Calu3 (cell line): ENCODE measurements around the gene DCHS2. TPM values are rescaled to one million over a fixed set of nuclear protein-coding genes. Genes with fewer than 3 reads are reported as not detected.

ENCODE experiments used
- BruUV-seq: library from RNA; stranded (reverse); fragments of 400-500 nt; replicated peaks from 2 replicates; lab custom pipeline; 2021; lab: Mats Ljungman, UMichigan
- CTCF ChIA-PET: fragments of 300-600 bp; sonication (Branson Sonifier 250); formaldehyde crosslinking; loops from one replicate; lab custom pipeline; 2022; ENCODE audit warnings: antibody characterized with exemption; lab: Charles Lee
- DNase-seq: peaks from one replicate; pipeline ENCODE4 v3.0.0; 2022
- H3K27ac Mint-ChIP-seq: one replicate; pipeline ENCODE4 v1.8.0; 2022; ENCODE audit warnings: mixed read lengths; ENCODE audit not compliant: unreplicated experiment
- H3K27me3 Mint-ChIP-seq: one replicate; pipeline ENCODE4 v1.8.0; 2022; ENCODE audit warnings: mixed read lengths; ENCODE audit not compliant: unreplicated experiment
- H3K36me3 Mint-ChIP-seq: one replicate; pipeline ENCODE4 v1.8.0; 2022; ENCODE audit warnings: mild to moderate bottlenecking, moderate library complexity, mixed read lengths; ENCODE audit not compliant: insufficient read depth, unreplicated experiment
- H3K4me1 Mint-ChIP-seq: one replicate; pipeline ENCODE4 v1.8.0; 2022; ENCODE audit warnings: mild to moderate bottlenecking, low read depth, mixed read lengths; ENCODE audit not compliant: unreplicated experiment
- H3K4me3 Mint-ChIP-seq: one replicate; pipeline ENCODE4 v1.8.0; 2022; ENCODE audit warnings: mild to moderate bottlenecking, low read depth, moderate library complexity, mixed read lengths; ENCODE audit not compliant: unreplicated experiment
- H3K9me3 Mint-ChIP-seq: one replicate; pipeline ENCODE4 v1.8.0; 2022; ENCODE audit warnings: low read depth, mixed read lengths; ENCODE audit not compliant: unreplicated experiment
- intact Hi-C: fragments of 100-400 bp; cut with micrococcal nuclease; formaldehyde crosslinking; loops from one replicate; pipeline ENCODE4 v1.10.0; 2022; ENCODE audit not compliant: unreplicated experiment
- total RNA-seq: library from RNA; stranded (reverse); gene quantifications from 2 replicates; pipeline ENCODE4 v1.2.3, GENCODE V29; 2022
- TF ChIP-seq, protein P1 (sequence below): fragments of 200-600 bp; IDR thresholded peaks from one replicate; pipeline ENCODE4 v1.8.0; 2022; ENCODE audit warnings: antibody characterized with exemption; ENCODE audit not compliant: unreplicated experiment

The DCHS2 gene
- total RNA-seq, 1 experiment from 2014 or later = 0.07 TPM

DNA sequence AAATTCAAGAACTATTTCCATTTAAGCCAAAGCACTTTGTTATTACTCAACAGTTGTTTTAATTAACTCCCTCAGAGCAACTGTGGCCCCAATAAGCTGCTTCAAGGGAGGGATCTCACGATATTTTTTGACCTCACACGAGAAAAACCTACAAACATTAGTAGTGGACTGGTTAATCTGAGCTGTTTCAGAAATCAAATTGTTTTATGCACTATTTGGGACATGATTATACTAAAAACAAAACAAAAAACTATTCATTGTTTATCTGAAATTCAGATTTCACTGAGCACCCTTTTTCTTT is 74.3 kb downstream of the DCHS2 start:
- Mint-ChIP-seq H3K36me3 (peaks cover 12% of the 10 kb centered on the region), H3K4me3 (peak overlapping the region; percentile 74), H3K9me3 (no peaks in the 10 kb centered on the region), H3K27me3 (peaks cover 11% of the 10 kb centered on the region), H3K27ac (no peak overlapping the region), H3K4me1 (peaks cover 9% of the 10 kb centered on the region)
- CTCF ChIA-PET = no interaction called here
- intact Hi-C loops = loop anchor here (5.0 kb wide), 1 partner anchor 90 kb away; no protein-coding TSS in a partner anchor
- TF ChIP-seq, protein P1, sequence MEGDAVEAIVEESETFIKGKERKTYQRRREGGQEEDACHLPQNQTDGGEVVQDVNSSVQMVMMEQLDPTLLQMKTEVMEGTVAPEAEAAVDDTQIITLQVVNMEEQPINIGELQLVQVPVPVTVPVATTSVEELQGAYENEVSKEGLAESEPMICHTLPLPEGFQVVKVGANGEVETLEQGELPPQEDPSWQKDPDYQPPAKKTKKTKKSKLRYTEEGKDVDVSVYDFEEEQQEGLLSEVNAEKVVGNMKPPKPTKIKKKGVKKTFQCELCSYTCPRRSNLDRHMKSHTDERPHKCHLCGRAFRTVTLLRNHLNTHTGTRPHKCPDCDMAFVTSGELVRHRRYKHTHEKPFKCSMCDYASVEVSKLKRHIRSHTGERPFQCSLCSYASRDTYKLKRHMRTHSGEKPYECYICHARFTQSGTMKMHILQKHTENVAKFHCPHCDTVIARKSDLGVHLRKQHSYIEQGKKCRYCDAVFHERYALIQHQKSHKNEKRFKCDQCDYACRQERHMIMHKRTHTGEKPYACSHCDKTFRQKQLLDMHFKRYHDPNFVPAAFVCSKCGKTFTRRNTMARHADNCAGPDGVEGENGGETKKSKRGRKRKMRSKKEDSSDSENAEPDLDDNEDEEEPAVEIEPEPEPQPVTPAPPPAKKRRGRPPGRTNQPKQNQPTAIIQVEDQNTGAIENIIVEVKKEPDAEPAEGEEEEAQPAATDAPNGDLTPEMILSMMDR = no peak
- DNase-seq = no peak
- BruUV-seq = no TSS peak

DNA sequence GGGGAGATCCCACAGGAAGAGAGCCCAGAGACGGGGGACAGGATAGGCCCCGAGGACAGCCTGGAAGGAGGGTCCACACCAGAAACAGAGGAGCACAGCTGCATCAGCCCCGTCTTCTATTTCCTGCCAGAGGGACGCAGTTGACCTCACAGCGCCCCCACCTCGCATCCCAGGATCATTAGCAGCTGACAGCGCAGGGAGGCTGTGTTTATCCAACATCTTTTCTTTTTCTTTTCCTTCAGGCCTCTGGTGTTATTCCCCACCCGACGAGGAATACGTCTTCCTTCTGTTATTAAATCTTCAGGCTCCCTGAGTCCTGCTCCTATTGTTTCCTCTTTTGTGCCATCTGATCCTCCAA is 75.4 kb downstream of the DCHS2 start:
- BruUV-seq = no TSS peak
- TF ChIP-seq, protein P1 = no peak
- CTCF ChIA-PET = interaction anchor here (0.7 to 0.8 kb wide), 2 partner anchors 15 to 16 kb away, joined by 5 read pairs; no protein-coding TSS in a partner anchor
- Mint-ChIP-seq H3K27ac (no peak overlapping the region), H3K9me3 (no peaks in the 10 kb centered on the region), H3K4me3 (peak overlapping the region; percentile 74), H3K27me3 (no peaks in the 10 kb centered on the region), H3K4me1 (peaks cover 9% of the 10 kb centered on the region), H3K36me3 (peaks cover 12% of the 10 kb centered on the region)
- intact Hi-C loops = loop anchor here (5.0 kb wide), 1 partner anchor 91 kb away; no protein-coding TSS in a partner anchor
- peak; percentile 3 for DNase-seq

DNA sequence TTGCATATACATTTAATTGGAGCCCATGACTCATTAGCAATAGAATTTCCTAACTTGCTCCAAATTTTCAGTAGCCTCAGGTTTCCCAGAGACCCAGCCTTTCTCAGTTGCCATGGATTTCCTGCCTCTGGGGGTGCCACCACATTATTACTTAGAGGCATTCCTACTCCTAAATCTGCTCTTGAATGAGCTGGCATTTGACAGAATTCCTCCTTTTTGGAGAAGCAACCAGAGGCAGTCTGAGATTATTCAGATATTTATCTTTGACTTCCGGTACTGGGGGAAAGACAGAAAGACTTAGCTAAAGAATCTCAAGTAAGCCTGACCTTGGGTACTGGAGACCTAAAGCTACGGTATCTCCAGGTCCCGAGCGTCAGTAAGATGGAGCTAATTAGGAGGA is 76.3 kb downstream of the DCHS2 start:
- Mint-ChIP-seq H3K27ac (no peak overlapping the region), H3K4me3 (no peak overlapping the region), H3K9me3 (no peaks in the 10 kb centered on the region), H3K27me3 (no peaks in the 10 kb centered on the region), H3K4me1 (peaks cover 9% of the 10 kb centered on the region), H3K36me3 (peaks cover 12% of the 10 kb centered on the region)
- TF ChIP-seq, protein P1 = no peak
- DNase-seq = no peak
- intact Hi-C loops = loop anchor here (5.0 kb wide), 1 partner anchor 92 kb away; no protein-coding TSS in a partner anchor
- CTCF ChIA-PET = no interaction called here
- BruUV-seq = no TSS peak

DNA sequence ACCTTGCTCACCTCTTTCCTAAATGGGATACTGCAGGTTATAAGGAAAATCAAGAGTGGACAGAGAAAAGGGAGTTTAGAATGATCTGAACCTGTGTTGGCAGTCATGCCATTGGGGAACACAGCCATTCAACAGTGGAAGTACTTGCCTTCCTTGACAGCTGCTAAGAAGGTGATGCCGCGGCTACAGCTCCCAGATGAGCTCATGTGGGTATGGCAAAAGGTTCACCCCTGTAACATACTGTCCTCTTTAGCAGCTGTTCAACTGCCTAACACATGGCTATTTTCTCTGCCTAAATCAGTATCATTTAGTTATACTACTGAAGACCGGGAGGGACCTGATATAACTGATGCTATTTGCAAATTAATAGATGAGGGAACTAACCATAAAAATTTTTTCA is 76.8 kb downstream of the DCHS2 start:
- Mint-ChIP-seq H3K9me3 (no peaks in the 10 kb centered on the region), H3K4me3 (no peak overlapping the region), H3K36me3 (peaks cover 12% of the 10 kb centered on the region), H3K4me1 (peaks cover 9% of the 10 kb centered on the region), H3K27ac (no peak overlapping the region), H3K27me3 (no peaks in the 10 kb centered on the region)
- no peak for DNase-seq
- CTCF ChIA-PET = no interaction called here
- TF ChIP-seq, protein P1 = no peak
- intact Hi-C loops = loop anchor here (5.0 kb wide), 1 partner anchor 93 kb away; no protein-coding TSS in a partner anchor
- no TSS peak for BruUV-seq
